HG03521 (cell line): ENCODE results near the gene CHRD.

Experiments
- ATAC-seq: cut with Tn5 transposase; IDR thresholded peaks from one replicate; pipeline ENCODE4 v1.9.1; 2021; ENCODE audit warnings: mild to moderate bottlenecking, moderate library complexity; ENCODE audit not compliant: unreplicated experiment

The CHRD gene

GRCh38 chr3:184381261-184382224 is 1.7 kb downstream of the CHRD start:
- ATAC-seq = no peak

DNA sequence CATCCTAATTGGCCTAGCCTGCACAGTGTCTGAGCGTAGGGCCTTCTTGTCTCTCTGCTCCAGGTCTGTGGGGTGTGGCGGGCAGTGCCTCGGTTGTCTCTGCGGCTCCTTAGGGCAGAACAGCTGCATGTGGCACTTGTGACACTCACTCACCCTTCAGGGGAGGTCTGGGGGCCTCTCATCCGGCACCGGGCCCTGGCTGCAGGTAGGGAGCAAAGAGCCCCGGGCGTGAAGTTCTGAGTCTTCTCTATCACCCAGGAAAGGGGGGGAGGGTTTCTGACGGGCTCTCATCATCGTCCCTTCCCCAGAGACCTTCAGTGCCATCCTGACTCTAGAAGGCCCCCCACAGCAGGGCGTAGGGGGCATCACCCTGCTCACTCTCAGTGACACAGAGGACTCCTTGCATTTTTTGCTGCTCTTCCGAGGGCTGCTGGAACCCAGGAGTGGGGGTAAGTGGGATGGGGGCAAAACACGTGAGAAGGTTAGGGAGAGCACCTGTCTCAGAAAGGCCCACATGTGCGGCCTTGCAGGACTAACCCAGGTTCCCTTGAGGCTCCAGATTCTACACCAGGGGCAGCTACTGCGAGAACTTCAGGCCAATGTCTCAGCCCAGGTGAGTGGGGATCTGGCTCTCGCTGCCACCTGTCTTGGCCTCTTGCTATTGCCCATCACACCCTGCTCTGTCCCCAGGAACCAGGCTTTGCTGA is 2.6 kb downstream of the CHRD start:
- no peak for ATAC-seq

- ATAC-seq = no peak
These were observed 3.3 kb downstream of the CHRD start for GRCh38 chr3:184383033-184383740.

DNA sequence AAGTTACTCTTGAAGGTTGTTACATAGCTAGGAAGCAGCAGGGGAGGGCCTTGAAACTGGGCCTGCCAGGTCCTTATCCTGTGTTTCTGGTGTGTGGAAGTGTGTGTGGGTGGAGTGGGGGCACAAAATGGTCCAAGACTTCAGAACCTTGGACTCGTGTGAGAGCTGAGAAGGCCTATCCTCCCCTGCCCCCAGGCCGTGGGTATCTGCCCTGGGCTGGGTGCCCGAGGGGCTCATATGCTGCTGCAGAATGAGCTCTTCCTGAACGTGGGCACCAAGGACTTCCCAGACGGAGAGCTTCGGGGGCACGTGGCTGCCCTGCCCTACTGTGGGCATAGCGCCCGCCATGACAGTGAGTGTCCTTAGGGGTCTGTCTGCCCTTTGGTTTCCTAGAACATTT is 4.5 kb downstream of the CHRD start:
- no peak for ATAC-seq

- ATAC-seq = no peak
These were observed 5.1 kb downstream of the CHRD start for GRCh38 chr3:184384856-184385422.

DNA sequence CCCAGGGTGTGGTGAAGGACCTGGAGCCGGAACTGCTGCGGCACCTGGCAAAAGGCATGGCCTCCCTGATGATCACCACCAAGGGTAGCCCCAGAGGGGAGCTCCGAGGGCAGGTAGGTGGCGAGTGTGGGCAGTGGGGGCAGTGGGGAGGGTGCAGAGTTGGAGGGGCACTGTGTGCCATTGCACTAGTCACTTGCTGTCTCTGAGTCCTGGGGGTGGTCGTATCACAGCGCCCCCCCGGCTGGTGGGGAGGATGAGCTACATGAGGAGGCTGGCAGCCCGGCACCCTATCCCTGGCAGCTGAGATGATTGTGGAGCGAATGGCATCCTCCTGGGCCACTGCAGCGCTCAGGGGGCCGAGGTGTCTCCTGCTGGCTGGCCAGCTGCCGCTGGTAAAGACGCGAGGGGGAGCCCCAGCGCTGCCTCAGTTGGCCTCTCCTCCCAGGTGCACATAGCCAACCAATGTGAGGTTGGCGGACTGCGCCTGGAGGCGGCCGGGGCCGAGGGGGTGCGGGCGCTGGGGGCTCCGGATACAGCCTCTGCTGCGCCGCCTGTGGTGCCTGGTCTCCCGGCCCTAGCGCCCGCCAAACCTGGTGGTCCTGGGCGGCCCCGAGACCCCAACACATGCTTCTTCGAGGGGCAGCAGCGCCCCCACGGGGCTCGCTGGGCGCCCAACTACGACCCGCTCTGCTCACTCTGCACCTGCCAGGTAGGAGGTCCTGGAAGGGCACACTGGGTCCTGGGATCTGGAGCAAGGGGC is 6.4 kb downstream of the CHRD start:
- no peak for ATAC-seq

DNA sequence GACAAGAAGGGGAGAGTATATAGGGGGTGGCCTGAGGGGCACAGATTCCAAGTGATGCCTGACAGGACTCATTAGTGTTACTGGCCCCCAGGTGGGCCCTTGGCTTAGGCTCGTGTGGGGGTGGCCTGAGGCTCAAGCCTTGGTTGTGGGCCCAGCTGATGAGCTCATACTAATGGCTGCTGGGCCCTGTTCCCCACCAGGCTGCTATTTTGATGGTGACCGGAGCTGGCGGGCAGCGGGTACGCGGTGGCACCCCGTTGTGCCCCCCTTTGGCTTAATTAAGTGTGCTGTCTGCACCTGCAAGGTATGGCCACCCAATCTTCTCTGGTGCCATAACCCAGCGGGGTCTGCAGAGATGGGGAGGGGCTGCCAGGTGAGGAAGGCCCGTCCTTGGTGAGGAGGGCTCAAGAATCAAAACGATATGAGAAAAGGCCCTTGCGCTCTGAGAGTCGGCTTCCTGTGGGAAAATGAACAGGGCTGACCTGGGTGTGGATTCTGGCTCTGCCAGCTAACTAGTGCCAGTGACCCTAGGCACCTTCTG is 7.4 kb downstream of the CHRD start:
- no peak for ATAC-seq

- no peak for ATAC-seq
These were observed 8.5 kb downstream of the CHRD start for GRCh38 chr3:184388164-184388935.

DNA sequence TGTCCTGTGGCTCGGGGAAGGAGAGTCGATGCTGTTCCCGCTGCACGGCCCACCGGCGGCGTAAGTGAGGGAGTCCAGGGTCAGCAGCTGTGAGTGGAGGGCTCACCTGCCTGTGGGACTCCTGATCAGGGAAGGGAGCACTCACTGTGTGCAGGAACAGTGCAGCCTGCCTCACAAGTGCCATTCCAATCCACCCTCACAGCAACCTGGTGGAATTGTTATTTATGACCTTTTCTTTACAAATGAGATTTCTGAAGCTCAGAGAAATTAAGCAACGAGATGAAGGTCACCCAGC is 9.0 kb downstream of the CHRD start:
- ATAC-seq = no peak

DNA sequence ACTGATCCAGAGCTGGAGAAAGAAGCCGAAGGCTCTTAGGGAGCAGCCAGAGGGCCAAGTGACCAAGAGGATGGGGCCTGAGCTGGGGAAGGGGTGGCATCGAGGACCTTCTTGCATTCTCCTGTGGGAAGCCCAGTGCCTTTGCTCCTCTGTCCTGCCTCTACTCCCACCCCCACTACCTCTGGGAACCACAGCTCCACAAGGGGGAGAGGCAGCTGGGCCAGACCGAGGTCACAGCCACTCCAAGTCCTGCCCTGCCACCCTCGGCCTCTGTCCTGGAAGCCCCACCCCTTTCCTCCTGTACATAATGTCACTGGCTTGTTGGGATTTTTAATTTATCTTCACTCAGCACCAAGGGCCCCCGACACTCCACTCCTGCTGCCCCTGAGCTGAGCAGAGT is 9.5 kb downstream of the CHRD start:
- ATAC-seq = no peak

DNA sequence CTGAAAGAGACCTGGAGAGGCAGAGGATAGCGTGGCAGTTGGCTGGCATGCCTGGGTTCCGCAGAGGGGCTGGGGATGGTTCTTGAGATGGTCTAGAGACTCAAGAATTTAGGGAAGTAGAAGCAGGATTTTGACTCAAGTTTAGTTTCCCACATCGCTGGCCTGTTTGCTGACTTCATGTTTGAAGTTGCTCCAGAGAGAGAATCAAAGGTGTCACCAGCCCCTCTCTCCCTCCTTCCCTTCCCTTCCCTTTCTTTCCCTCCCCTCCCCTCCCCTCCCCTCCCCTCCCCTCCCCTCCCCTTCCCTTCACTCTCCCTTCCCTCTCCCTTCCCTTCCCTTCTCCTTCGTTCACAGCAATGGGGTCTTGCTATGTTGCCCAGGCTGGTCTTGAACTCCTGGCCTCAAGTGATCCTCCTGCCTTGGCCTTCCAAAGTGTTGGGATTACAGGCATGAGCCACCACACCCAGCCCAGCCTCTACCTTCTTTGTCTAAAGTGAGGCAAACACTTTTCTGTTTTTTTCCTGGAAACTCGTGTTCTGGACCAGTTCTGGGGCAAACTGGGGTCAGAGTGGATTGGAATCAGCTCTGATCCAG is 10.2 kb downstream of the CHRD start:
- no peak for ATAC-seq

DNA sequence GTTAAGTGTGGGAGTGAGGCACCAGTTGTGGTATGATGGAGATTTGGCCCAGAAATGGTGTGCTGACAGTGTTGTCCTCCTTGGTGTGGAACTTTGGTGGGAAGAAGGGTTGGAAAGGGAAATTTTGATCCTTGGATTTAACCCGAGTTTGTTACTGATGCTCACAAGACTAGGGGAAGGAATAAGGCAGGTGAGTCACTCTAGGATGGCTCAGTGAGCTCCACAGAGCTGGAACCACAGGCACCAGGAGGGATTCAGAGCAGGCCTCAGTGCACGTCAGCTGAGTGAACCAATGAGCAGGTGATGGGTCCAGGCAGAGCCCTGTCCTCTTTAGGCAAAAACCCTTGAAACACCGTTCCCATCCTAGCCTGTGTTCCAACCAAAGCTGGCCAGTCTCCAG is 11.4 kb downstream of the CHRD start:
- ATAC-seq = no peak

DNA sequence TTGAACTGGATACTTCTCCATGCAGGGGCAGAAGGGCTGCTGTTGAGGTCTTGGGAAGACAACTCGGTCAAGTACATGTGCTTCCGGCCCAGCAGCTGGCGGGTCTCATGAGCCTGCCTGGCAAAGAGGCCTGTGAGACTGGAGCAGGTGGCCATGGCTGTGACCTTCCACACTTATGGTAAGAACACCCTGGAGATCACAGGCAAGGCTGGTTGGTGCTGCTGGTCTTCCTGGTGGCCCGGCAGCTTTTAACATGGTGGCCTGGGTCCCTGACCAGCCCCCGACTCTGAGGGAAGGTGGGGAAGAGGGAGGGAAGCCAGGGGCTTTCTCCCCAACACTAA is 15.4 kb downstream of the CHRD start:
- no peak for ATAC-seq

DNA sequence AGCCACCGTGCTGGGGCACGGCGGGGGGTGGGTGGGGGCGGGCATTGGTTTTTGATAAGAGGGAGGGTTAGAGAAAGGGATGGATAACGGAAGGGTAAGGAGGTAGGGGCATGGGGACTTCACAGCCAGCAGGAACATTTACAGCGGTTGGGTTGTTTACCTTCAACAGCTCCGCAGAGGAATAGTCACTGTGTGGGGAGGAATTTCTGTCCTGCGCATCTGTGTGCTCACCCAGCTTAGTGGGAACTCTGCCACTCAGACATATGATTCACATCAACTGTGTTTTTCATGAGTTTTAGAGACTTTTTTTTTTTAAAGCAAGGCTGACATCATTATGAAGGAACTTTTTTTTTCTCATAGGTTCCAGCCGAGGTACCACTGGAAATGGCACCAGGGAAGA is 19.6 kb downstream of the CHRD start:
- no peak for ATAC-seq

DNA sequence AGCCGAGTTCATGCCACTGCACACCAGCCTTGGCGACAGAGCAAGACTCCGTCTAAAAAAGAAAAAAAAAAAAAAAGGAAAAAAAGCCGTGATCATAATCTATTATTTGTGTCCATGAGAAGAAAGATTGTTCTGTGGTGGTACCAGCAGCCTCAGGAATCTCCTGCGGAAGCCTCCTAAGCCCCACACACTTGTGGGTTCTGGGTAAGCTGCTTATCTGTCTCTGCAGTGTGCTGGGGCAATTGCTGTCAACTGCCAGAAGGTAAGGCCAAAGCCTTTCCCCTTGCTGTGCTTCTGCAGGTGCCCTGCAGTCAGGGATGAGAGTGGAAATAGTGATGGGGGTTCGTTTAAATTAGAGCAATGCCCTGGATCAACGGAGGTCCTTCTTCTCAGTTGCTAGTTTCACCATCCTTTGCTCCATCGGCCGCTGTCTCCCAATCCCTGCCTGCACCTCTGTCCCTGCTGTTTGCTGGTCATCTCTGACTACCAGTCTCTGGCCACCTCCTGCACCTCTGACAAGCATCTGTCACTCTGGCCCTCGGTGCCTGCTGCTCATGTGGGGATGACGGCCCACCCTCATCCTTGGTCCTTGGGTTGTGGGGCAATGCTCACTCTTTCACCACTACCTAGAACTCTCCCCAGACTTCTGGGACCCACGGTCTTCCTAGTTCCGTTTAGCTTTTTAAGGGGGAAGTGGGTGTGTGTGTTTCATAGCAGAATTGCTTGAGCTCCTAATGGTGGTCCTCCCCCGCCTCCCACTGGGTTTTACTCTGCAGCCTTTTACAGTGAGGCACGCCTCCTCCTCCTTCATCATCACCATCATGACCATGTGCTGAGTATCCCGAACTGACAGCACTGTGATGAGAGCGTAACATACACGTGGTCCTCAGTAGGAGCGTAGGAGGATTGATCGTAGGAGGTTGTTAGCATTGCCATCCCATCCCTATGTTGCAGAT is 25.5 kb downstream of the CHRD start:
- ATAC-seq = no peak

DNA sequence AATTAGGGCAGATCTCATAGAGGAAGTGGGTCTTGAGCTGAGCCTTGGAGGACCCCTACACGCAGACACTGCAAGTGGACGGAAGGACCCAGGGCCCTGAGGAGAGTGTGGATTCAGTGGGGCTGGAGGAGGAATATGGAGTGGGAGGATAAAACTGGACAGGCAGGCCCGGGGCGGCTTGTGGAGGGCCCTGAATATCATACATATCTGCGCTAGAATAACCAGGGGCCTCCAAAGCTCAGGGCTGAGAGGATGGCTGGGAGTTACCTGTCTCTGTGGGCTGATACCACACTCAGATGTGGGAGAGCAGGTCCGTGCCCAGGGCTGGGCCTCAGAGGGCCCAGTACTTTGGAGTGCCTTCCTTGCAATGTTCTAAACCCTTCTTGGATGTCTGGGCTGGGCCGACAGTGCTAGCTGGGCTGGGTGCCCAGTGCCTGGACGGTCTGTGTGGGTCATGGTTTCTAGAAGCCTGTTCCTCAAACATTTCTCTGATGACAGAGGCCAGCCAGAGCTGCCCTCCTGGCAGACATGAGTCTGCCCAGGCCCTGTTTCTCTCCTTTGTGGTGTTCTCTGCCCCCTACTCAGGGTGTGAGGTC is 29.6 kb downstream of the CHRD start:
- no peak for ATAC-seq

DNA sequence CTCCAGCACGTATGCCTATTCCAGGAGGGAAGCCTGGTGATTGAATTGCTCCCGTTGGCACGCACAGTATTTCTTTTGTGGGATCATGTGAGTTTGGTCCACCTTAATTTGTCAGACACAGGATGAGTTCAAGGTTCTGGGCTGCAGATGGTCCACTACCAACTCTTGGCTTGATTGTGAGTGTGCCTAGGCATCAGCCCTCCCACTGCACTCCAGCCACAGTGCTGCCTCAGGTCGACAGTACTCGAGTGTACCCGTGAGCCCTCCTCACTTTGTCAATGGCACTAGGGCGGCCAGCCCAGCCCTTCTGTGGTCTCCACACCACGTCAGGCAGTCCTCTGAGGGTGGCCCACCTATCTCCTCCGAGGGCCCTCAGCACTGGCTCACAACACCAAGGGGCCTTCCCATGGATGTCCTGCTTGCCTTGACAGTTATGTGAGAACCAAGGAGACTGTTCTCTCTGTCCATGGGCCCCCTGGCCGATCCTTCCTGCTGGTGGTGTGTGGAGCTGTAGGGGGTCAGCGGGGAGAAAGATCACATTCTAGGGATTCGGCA is 30.2 kb downstream of the CHRD start:
- ATAC-seq = no peak
